Trophoblast cell (in vitro differentiated cells and primary cell): ENCODE results near the gene PPFIBP2.

Source experiments
- DNase-seq, 2 donors: peaks; one replicate each; pipeline ENCODE4 v3.0.0-alpha.2; 2016
- H2AFZ ChIP-seq: 2 replicates; pipeline ENCODE4 v1.6.1; 2013; ENCODE audit warnings: low read length, moderate library complexity, mild to moderate bottlenecking; ENCODE audit not compliant: insufficient read depth, poor library complexity
- H2AK5ac ChIP-seq: 2 replicates; pipeline ENCODE4 v1.6.1; 2013; ENCODE audit warnings: mild to moderate bottlenecking, low read length
- H2BK120ac ChIP-seq: 2 replicates; pipeline ENCODE4 v1.6.1; 2013; ENCODE audit warnings: low read length, mild to moderate bottlenecking, moderate library complexity; ENCODE audit not compliant: insufficient read depth, poor library complexity
- H2BK12ac ChIP-seq: 2 replicates; pipeline ENCODE4 v1.6.1; 2013; ENCODE audit warnings: mild to moderate bottlenecking, low read length, moderate library complexity
- H2BK5ac ChIP-seq: 2 replicates; pipeline ENCODE4 v1.6.1; 2013; ENCODE audit warnings: low read length, low read depth, moderate library complexity, mild to moderate bottlenecking; ENCODE audit not compliant: poor library complexity
- H3K14ac ChIP-seq: 2 replicates; pipeline ENCODE4 v1.6.1; 2013; ENCODE audit warnings: mild to moderate bottlenecking, low read length
- H3K18ac ChIP-seq: 2 replicates; pipeline ENCODE4 v1.6.1; 2013; ENCODE audit warnings: mild to moderate bottlenecking, low read length
- H3K23ac ChIP-seq: 2 replicates; pipeline ENCODE4 v1.6.1; 2013; ENCODE audit warnings: low read length
- H3K27ac ChIP-seq: 2 replicates; pipeline ENCODE4 v1.5.1; 2013; ENCODE audit warnings: low read depth, mild to moderate bottlenecking, inconsistent platforms, low read length, moderate library complexity
- H3K27me3 ChIP-seq: 2 replicates; pipeline ENCODE4 v1.6.1; 2013; ENCODE audit warnings: inconsistent platforms, mild to moderate bottlenecking, low read length, moderate library complexity; ENCODE audit not compliant: insufficient read depth
- H3K36me3 ChIP-seq, 2 experiments: 1 replicate in 1 of 2; 2 replicates in 1 of 2; pipeline ENCODE4 v1.6.1; 2013; ENCODE audit warnings: low read length in 2 of 2, mild to moderate bottlenecking in 2 of 2, moderate library complexity in 1 of 2; ENCODE audit not compliant: insufficient read depth in 2 of 2, control insufficient read depth in 1 of 2
- H3K4ac ChIP-seq: 2 replicates; pipeline ENCODE4 v1.6.1; 2013; ENCODE audit warnings: low read depth, mild to moderate bottlenecking, low read length, moderate library complexity
- H3K4me1 ChIP-seq, 2 experiments: 1 replicate in 1 of 2; 2 replicates in 1 of 2; pipeline ENCODE4 v1.6.1; 2013; ENCODE audit warnings: low read length in 2 of 2, mild to moderate bottlenecking in 2 of 2, moderate library complexity in 1 of 2; ENCODE audit not compliant: insufficient read depth in 2 of 2, control insufficient read depth in 1 of 2
- H3K4me2 ChIP-seq: 2 replicates; pipeline ENCODE4 v1.6.1; 2013; ENCODE audit warnings: inconsistent platforms, mild to moderate bottlenecking, low read length, moderate library complexity
- H3K4me3 ChIP-seq: 2 replicates; pipeline ENCODE4 v1.5.1; 2013; ENCODE audit warnings: mild to moderate bottlenecking, low read depth, low read length, inconsistent platforms
- H3K79me1 ChIP-seq: one replicate; pipeline ENCODE4 v1.6.1; 2013; ENCODE audit warnings: low read length
- H3K79me2 ChIP-seq: 2 replicates; pipeline ENCODE4 v1.6.1; 2013; ENCODE audit warnings: low read length, mild to moderate bottlenecking; ENCODE audit not compliant: control insufficient read depth, insufficient read depth, poor library complexity
- H3K9ac ChIP-seq: 2 replicates; pipeline ENCODE4 v1.6.1; 2013; ENCODE audit warnings: mild to moderate bottlenecking, low read length
- H3K9me3 ChIP-seq: 2 replicates; pipeline ENCODE4 v1.6.1; 2013; ENCODE audit warnings: low read depth, mild to moderate bottlenecking, control low read depth, inconsistent platforms, low read length; ENCODE audit not compliant: insufficient read depth
- H4K12ac ChIP-seq: 2 replicates; pipeline ENCODE4 v1.6.1; 2013; ENCODE audit warnings: low read depth, mild to moderate bottlenecking, low read length, moderate library complexity
- H4K8ac ChIP-seq: 2 replicates; pipeline ENCODE4 v1.6.1; 2013; ENCODE audit warnings: low read depth, mild to moderate bottlenecking, low read length, moderate library complexity
- H4K91ac ChIP-seq: one replicate; pipeline ENCODE4 v1.6.1; 2013; ENCODE audit warnings: low read depth, mild to moderate bottlenecking, low read length, moderate library complexity
- WGBS: extraction: QIAGEN DNeasy Blood & Tissue Kit; methylation state at CpG from one replicate; pipeline ENCODE4 v1.1.7; 2013; ENCODE audit warnings: missing lambda C conversion rate; ENCODE audit not compliant: insufficient read length, insufficient coverage; ENCODE audit errors: extremely low coverage; 5-methylcytosine and 5-hydroxymethylcytosine counted together

PPFIBP2 gene

GRCh38 chr11:7630002-7630401 lies 116.2 kb downstream of the PPFIBP2 start:
- H3K9me3 ChIP-seq, result no peaks in the 10 kb centered on the region
- H3K4me3 ChIP-seq, result no peak overlapping the region
- no peak overlapping the region for H3K9ac ChIP-seq
- H3K36me3 ChIP-seq, result peaks cover 22 to 46% of the 10 kb centered on the region in 2 experiments
- no peak overlapping the region for H2BK120ac ChIP-seq
- H4K12ac ChIP-seq, result no peak overlapping the region
- no peak for DNase-seq
- H3K79me2 ChIP-seq, result no peaks in the 10 kb centered on the region
- H3K4me2 ChIP-seq, result no peak overlapping the region
- H2BK12ac ChIP-seq, result no peak overlapping the region
- no peak overlapping the region for H3K4ac ChIP-seq
- no peak overlapping the region for H3K18ac ChIP-seq
- no peak overlapping the region for H4K8ac ChIP-seq
- no peaks in the 10 kb centered on the region for H3K27me3 ChIP-seq
- no peak overlapping the region for H4K91ac ChIP-seq
- H3K14ac ChIP-seq, result no peak overlapping the region
- H2AFZ ChIP-seq, result no peak overlapping the region
- H2BK5ac ChIP-seq, result no peak overlapping the region
- no CpG with 5 or more reads among the region's 2 CpGs for WGBS
- H3K79me1 ChIP-seq, result no peaks in the 10 kb centered on the region
- no peaks in the 10 kb centered on the region for H3K4me1 ChIP-seq
- H2AK5ac ChIP-seq, result no peak overlapping the region
- no peak overlapping the region for H3K23ac ChIP-seq
- H3K27ac ChIP-seq, result no peak overlapping the region

DNA sequence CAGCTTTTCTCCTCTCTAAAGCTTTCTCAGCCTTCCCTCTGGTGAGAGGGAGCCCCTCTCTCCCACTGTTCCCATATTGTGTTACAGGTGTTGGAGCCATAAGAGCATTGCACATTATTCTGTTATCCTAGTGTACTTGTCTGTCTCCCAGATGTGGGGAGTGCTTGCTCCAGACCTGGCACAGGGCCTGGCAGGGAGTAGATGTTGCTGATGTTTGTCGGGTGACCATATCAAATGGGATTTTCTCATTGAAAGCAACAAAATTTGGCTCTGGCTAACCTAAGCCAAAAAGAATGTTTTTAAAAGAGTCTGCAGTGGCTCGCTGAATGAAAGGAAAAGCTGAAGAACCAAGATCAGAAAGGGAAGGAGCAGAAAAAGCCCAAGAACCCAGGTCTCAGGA lies 118.4 kb downstream of the PPFIBP2 start:
- Histone ChIP-seq H2AK5ac (no peak overlapping the region), H2BK5ac (no peak overlapping the region), H2BK12ac (no peak overlapping the region), H3K14ac (no peak overlapping the region), H3K18ac (no peak overlapping the region), H2AFZ (no peak overlapping the region), H3K36me3 (peaks cover 20 to 56% of the 10 kb centered on the region in 2 experiments), H4K91ac (no peak overlapping the region), H3K4me2 (no peak overlapping the region), H3K79me1 (no peaks in the 10 kb centered on the region), H3K4me3 (no peak overlapping the region), H3K23ac (no peak overlapping the region), H3K27me3 (no peaks in the 10 kb centered on the region), H4K12ac (no peak overlapping the region), H3K4ac (no peak overlapping the region), H3K79me2 (no peaks in the 10 kb centered on the region), H2BK120ac (no peak overlapping the region), H4K8ac (no peak overlapping the region), H3K9ac (no peak overlapping the region), H3K4me1 (peaks cover 0 to 3% of the 10 kb centered on the region in 2 experiments), H3K9me3 (no peaks in the 10 kb centered on the region), H3K27ac (no peak overlapping the region)
- no peak for DNase-seq
- no CpG with 5 or more reads among the region's 2 CpGs for WGBS

GRCh38 chr11:7635137-7635536 lies 121.3 kb downstream of the PPFIBP2 start:
- H3K27ac ChIP-seq, result no peak overlapping the region
- H2BK5ac ChIP-seq, result no peak overlapping the region
- no peaks in the 10 kb centered on the region for H3K79me2 ChIP-seq
- no peak overlapping the region for H4K91ac ChIP-seq
- H2AFZ ChIP-seq, result no peak overlapping the region
- H2AK5ac ChIP-seq, result no peak overlapping the region
- no peak overlapping the region for H3K4me3 ChIP-seq
- H3K4me1 ChIP-seq, result peaks cover 0 to 10% of the 10 kb centered on the region in 2 experiments
- no peaks in the 10 kb centered on the region for H3K79me1 ChIP-seq
- no peak overlapping the region for H2BK12ac ChIP-seq
- no peak overlapping the region for H2BK120ac ChIP-seq
- no peaks in the 10 kb centered on the region for H3K27me3 ChIP-seq
- H3K9ac ChIP-seq, result no peak overlapping the region
- H4K12ac ChIP-seq, result no peak overlapping the region
- no peak for DNase-seq
- WGBS, result no CpG with 5 or more reads among the region's 4 CpGs
- H3K14ac ChIP-seq, result no peak overlapping the region
- H3K4me2 ChIP-seq, result no peak overlapping the region
- no peak overlapping the region for H3K4ac ChIP-seq
- no peak overlapping the region for H3K18ac ChIP-seq
- H3K36me3 ChIP-seq, result peaks cover 24 to 54% of the 10 kb centered on the region in 2 experiments
- no peak overlapping the region for H4K8ac ChIP-seq
- H3K23ac ChIP-seq, result no peak overlapping the region
- H3K9me3 ChIP-seq, result no peaks in the 10 kb centered on the region

DNA sequence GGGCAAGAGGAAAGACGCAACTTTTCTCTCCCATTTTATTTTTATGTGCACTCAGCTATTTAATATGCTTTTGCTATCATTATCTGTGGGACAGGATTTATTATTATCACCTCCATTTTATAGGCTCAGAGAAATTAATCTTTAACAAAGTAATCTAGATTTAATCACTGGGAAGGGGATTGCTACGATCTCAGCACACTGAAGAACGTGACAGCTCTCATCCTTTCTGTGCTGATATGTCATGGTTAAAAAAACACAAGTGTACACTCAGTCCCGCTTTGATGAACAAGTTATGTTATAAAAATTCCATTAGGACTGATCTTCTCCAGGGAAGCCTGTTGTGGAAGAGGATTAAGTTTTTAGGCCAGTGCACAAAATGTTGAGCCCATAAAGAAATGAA lies 121.9 kb downstream of the PPFIBP2 start:
- H3K36me3 ChIP-seq, result peaks cover 26 to 58% of the 10 kb centered on the region in 2 experiments
- no peak overlapping the region for H2BK120ac ChIP-seq
- whole genome bisulfite sequencing, result no CpG with 5 or more reads among the region's 4 CpGs

More for the DNA sequence above, 121.9 kb downstream of the PPFIBP2 start:
- Histone ChIP-seq H3K4me2 (no peak overlapping the region), H3K27ac (no peak overlapping the region), H4K12ac (no peak overlapping the region), H3K14ac (no peak overlapping the region), H2BK12ac (no peak overlapping the region), H3K9me3 (no peaks in the 10 kb centered on the region), H3K9ac (no peak overlapping the region), H3K23ac (no peak overlapping the region), H2BK5ac (no peak overlapping the region), H4K8ac (no peak overlapping the region), H3K79me1 (no peaks in the 10 kb centered on the region), H3K79me2 (no peaks in the 10 kb centered on the region), H3K4me3 (no peak overlapping the region), H2AK5ac (no peak overlapping the region), H3K4ac (no peak overlapping the region), H3K18ac (no peak overlapping the region), H4K91ac (no peak overlapping the region), H3K4me1 (peaks cover 0 to 10% of the 10 kb centered on the region in 2 experiments), H3K27me3 (no peaks in the 10 kb centered on the region), H2AFZ (no peak overlapping the region)
- DNase-seq, result no peak
